Peyer's patch (tissue), 4 donors: ENCODE results near the gene CPT1B. TPM values are rescaled to one million over a fixed set of nuclear protein-coding genes. Genes with fewer than 3 reads are reported as not detected.

Experiments
- DNase-seq, 3 donors: peaks; one replicate each; pipeline ENCODE4 v3.0.0-alpha.2; 2017 to 2019
- H3K27ac ChIP-seq, 4 donors: fragments of 200-600 bp; sonication (generic); one replicate each; pipeline ENCODE4 v1.5.1; 2016 to 2019
- H3K27me3 ChIP-seq, 2 donors: fragments of 200-600 bp; sonication (generic); one replicate each; pipeline ENCODE4 v1.5.1; 2019
- H3K36me3 ChIP-seq, 3 donors: fragments of 200-600 bp; sonication (generic); one replicate each; pipeline ENCODE4 v1.5.1; 2016 to 2019
- H3K4me1 ChIP-seq, 4 donors: fragments of 200-600 bp; sonication (generic); one replicate each; pipeline ENCODE4 v1.5.1; 2016 to 2019
- H3K4me3 ChIP-seq, 4 donors: fragments of 200-600 bp; sonication (generic); 1 replicate in 3 of 4; 2 replicates in 1 of 4; pipeline ENCODE4 v1.5.1; 2016 to 2019; ENCODE audit warnings: mild to moderate bottlenecking in 1 of 4
- H3K9me3 ChIP-seq, 4 donors: fragments of 200-600 bp; sonication (generic); one replicate each; pipeline ENCODE4 v1.5.1; 2016 to 2019; ENCODE audit warnings: mild to moderate bottlenecking in 1 of 4
- POLR2A ChIP-seq, 2 donors: fragments of 450-650 bp; IDR thresholded peaks; one replicate each; pipeline ENCODE4 v1.5.1; 2017; ENCODE audit warnings: antibody characterized with exemption in 2 of 2, mild to moderate bottlenecking in 2 of 2, moderate library complexity in 2 of 2
- total RNA-seq, 4 donors: library from RNA; depleted of rRNA; stranded (reverse); fragments of >200 nt; gene quantifications; one replicate each; pipeline ENCODE4 v1.1.0, GENCODE V29; 2016
- TF ChIP-seq, protein P1 (sequence below), 6 experiments: fragments of 450-650 bp in 4 of 6; fragments of 200-600 bp in 2 of 6; sonication (generic) in 1 of 6; IDR thresholded peaks; one replicate each; pipeline ENCODE4 v1.5.1; 2017 to 2019; ENCODE audit warnings: antibody characterized with exemption in 6 of 6, mild to moderate bottlenecking in 3 of 6, moderate library complexity in 1 of 6

Gene CPT1B
- total RNA-seq, 4 donors from 2014 or later, result 51.2 to 133 (median 56.5) TPM

GRCh38 chr22:50526834-50527801, 51.1 kb downstream of the CPT1B start:
- Histone ChIP-seq H3K27ac (peak overlapping the region; percentile 93 to 100 (median 97)), H3K9me3 (no peaks in the 10 kb centered on the region), H3K36me3 (peaks cover 0 to 20% (median 0%) of the 10 kb centered on the region in 3 donors), H3K4me1 (peaks cover 6 to 60% (median 23%) of the 10 kb centered on the region in 4 donors), H3K4me3 (peak overlapping the region; percentile 74 to 82 (median 78)), H3K27me3 (no peaks in the 10 kb centered on the region)
- peak in 2 of 3 donors; percentile 61 to 79 for DNase-seq
- TF ChIP-seq, protein P1, sequence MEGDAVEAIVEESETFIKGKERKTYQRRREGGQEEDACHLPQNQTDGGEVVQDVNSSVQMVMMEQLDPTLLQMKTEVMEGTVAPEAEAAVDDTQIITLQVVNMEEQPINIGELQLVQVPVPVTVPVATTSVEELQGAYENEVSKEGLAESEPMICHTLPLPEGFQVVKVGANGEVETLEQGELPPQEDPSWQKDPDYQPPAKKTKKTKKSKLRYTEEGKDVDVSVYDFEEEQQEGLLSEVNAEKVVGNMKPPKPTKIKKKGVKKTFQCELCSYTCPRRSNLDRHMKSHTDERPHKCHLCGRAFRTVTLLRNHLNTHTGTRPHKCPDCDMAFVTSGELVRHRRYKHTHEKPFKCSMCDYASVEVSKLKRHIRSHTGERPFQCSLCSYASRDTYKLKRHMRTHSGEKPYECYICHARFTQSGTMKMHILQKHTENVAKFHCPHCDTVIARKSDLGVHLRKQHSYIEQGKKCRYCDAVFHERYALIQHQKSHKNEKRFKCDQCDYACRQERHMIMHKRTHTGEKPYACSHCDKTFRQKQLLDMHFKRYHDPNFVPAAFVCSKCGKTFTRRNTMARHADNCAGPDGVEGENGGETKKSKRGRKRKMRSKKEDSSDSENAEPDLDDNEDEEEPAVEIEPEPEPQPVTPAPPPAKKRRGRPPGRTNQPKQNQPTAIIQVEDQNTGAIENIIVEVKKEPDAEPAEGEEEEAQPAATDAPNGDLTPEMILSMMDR (IDR thresholded peaks at IDR 0.05), result no peak

- DNase-seq, result peak; percentile 84 to 93 (median 89)
- no peaks in the 10 kb centered on the region for H3K27me3 ChIP-seq
- peaks cover 6 to 59% (median 22%) of the 10 kb centered on the region in 4 donors for H3K4me1 ChIP-seq
- peak overlapping the region; percentile 74 to 82 (median 78) for H3K4me3 ChIP-seq
- peak overlapping the region; percentile 93 to 100 (median 97) for H3K27ac ChIP-seq
- H3K36me3 ChIP-seq, result peaks cover 0 to 29% (median 0%) of the 10 kb centered on the region in 3 donors
- H3K9me3 ChIP-seq, result no peaks in the 10 kb centered on the region
- TF ChIP-seq, protein P1 (IDR thresholded peaks at IDR 0.05), result peak; percentile 65 to 95 (median 74)
- TF ChIP-seq POLR2A (IDR thresholded peaks at IDR 0.05), result peak in 1 of 2 donors; percentile 36
Observed at GRCh38 chr22:50526108-50526833, 52.0 kb downstream of the CPT1B start.

- peaks cover 0 to 33% (median 0%) of the 10 kb centered on the region in 3 donors for H3K36me3 ChIP-seq
- peak overlapping the region; percentile 93 to 100 (median 97) for H3K27ac ChIP-seq
- H3K4me1 ChIP-seq, result peaks cover 6 to 59% (median 22%) of the 10 kb centered on the region in 4 donors
- peak overlapping the region; percentile 74 to 82 (median 78) for H3K4me3 ChIP-seq
- no peak for DNase-seq
- no peaks in the 10 kb centered on the region for H3K27me3 ChIP-seq
- TF ChIP-seq, protein P1 (IDR thresholded peaks at IDR 0.05), result no peak
- TF ChIP-seq POLR2A (IDR thresholded peaks at IDR 0.05), result no peak
- no peaks in the 10 kb centered on the region for H3K9me3 ChIP-seq
Observed at GRCh38 chr22:50525858-50526107, 52.4 kb downstream of the CPT1B start.

- peaks cover 6 to 59% (median 22%) of the 10 kb centered on the region in 4 donors for H3K4me1 ChIP-seq
Observed at GRCh38 chr22:50525104-50525857, 52.9 kb downstream of the CPT1B start, which contains the start of gene SCO2. TSS of gene SCO2 (minus strand) at chr22:50525598. CDS start at chr22:50524411, 1,187 bp downstream.

More at GRCh38 chr22:50525104-50525857, 52.9 kb downstream of the CPT1B start, which contains the start of gene SCO2:
- peak; percentile 96 to 99 (median 98) for DNase-seq
- TF ChIP-seq, protein P1 (IDR thresholded peaks at IDR 0.05), result peak in 5 of 6 experiments; percentile 17 to 66 (median 56)
- peak; percentile 89 to 91 for TF ChIP-seq POLR2A (IDR thresholded peaks at IDR 0.05)
- peak within 1 kb of the TSS; percentile 93 to 100 (median 97) for H3K27ac ChIP-seq
- peaks cover 0 to 37% (median 0%) of the 10 kb centered on the region in 3 donors for H3K36me3 ChIP-seq
- H3K4me3 ChIP-seq, result peak within 1 kb of the TSS; percentile 74 to 82 (median 78)
- no peaks in the 10 kb centered on the region for H3K9me3 ChIP-seq
- no peaks in the 10 kb centered on the region for H3K27me3 ChIP-seq
